GM19328 (cell line): Measurements from ENCODE around the gene STOX2.
"Not testable (repeated sequence)": the region's sequence is repeated elsewhere in the genome, so short reads cannot be mapped to it uniquely, and the experiment has no call there.

Experiments
- ATAC-seq: cut with Tn5 transposase; IDR thresholded peaks from one replicate; pipeline ENCODE4 v1.9.1; 2021; ENCODE audit warnings: mild to moderate bottlenecking, moderate library complexity; ENCODE audit not compliant: unreplicated experiment

Gene STOX2

DNA sequence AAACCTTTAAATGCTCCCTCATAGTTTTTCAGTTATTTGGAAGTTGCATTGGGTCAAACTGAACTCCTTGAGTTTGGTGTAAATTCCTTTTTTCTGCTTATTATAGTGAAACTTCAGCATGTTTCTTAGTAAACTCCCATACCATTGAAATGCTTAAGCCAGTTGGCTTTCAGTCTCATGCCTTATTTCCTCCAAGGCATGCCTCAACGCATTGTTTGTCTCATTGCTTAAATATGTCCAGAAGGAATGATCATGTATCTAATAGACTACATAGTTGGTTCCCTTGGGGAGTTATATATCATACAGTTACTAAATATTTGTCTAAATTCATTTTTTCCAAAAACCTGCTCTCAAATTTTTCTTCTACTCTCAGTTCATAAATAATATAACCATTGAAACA, 114.0 kb downstream of the STOX2 start:
- ATAC-seq, result no peak

GRCh38 chr4:184019667-184020623, 114.8 kb downstream of the STOX2 start:
- ATAC-seq, result no peak

GRCh38 chr4:184021389-184021788, 116.3 kb downstream of the STOX2 start:
- ATAC-seq, result no peak

DNA sequence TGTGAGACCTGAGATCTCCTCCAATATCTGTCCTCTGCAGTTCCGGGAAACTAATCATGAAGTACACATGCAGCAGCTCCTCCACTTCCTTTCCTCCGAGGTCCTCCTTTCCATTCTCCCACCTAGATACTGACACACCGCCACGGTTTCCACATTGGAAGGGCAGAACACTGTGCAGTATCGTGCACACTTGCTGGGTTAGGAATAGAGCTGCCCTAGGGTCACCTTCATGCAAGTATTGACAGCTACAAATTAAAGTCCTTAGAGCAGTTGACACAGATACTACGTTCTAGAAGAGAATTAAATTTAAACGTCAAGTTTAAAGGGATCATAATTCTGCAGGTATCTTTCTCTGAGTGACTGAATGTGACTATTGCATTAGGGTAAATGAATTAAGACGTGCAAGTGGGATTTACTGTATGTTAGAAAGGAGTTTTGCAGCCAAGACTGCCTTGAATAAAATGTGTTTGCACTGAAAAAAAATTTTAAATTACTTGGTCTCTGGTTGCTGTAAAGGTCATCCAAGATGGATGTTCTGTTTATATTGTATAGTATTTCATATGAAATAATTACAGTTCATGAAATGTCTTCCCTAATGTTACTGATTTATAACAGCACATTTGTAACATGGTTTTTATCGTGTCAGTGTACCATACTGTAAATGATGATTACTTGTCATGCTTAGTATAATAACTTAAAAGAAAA, 117.7 kb downstream of the STOX2 start:
- no peak for ATAC-seq

DNA sequence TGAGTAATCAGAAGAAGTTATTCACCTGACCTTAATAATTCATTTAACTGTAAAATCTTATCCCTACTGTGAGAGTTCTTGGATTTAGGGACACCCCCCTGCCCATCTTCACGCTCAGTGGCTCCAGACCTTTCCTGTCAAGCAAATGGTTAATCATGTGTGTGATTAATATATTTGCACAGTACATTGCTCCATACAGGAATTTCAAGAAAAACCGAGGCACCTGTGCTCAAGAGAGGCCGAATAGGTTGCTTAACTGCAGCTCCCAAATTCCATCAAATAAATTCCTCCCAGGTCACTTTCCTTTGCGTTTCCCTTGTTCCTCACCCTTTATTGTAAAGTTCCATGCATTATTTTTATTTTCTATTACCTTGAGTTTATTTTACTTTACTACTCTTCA, 119.5 kb downstream of the STOX2 start:
- no peak for ATAC-seq

- no peak for ATAC-seq
Measured at GRCh38 chr4:184028561-184029374, 123.7 kb downstream of the STOX2 start.

- no peak for ATAC-seq
Measured at GRCh38 chr4:184030036-184030435, 124.9 kb downstream of the STOX2 start.

GRCh38 chr4:184030764-184031163, 125.7 kb downstream of the STOX2 start:
- no peak for ATAC-seq

- ATAC-seq, result no peak
Measured at GRCh38 chr4:184032091-184032490, 127.0 kb downstream of the STOX2 start.

- no peak for ATAC-seq
Measured at GRCh38 chr4:184039963-184040383, 134.9 kb downstream of the STOX2 start.

DNA sequence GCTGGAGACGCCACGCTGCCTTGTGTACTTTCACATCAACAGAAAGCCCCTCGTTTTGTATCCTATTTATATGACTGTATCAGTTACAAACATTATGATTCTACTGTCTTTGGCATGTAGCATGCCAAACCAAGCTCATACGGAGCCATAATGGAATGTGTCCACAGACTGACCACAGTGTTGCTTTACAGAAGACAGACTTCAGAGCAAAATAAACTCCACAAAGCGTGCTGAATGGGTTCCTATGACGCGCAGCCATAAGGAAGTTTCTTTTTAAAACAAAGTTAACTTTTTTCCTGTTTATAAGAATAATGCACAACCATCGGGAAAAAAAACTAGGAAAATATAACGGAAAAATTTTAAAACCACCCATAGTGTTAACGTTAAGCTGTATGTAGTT, 136.0 kb downstream of the STOX2 start:
- ATAC-seq, result no peak

DNA sequence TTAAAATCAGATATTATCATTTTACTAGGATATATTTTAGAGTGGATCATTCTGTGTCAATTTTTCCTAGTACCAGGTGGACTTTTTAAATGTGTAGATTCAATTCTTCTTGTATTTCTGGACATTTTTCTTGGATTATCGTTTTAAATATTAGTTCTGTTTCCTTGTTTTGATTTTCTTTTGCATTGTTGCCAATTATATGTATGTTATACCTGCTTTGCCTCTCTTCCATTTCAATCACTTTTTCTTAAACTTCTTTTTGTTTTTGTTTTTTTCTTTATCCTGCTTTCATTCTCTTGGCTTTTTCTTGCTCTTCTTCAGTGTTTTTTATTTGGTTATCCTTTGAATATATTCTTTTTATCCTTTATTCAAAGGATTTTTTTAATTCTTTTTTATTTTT, 141.0 kb downstream of the STOX2 start:
- no peak for ATAC-seq

- not testable (repeated sequence) for ATAC-seq
Measured at GRCh38 chr4:184051262-184051661, 146.2 kb downstream of the STOX2 start.

DNA sequence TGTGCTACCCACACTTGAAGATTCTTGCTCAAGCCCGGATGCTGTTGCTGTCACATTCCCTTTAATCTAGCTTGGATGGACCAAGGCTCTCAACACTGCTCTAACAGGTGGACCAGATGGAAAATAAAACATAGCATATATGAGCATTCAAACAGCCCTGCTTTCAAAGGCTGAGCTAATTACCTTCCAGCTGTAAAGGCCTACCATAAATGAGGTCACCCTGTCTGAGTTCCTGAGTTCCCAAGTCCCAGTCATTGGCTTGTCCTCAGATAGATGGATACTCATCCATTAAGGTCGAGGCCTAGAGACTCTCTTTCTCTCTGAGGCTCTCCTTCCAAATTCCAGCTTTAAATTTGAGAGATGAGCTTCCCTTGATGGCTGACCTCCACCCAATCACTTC, 147.5 kb downstream of the STOX2 start:
- ATAC-seq, result no peak

GRCh38 chr4:184053434-184053833, 148.3 kb downstream of the STOX2 start:
- no peak for ATAC-seq

- no peak for ATAC-seq
Measured at GRCh38 chr4:184056877-184057276, 151.8 kb downstream of the STOX2 start.

- ATAC-seq, result no peak
Measured at GRCh38 chr4:184058026-184058425, 152.9 kb downstream of the STOX2 start.

DNA sequence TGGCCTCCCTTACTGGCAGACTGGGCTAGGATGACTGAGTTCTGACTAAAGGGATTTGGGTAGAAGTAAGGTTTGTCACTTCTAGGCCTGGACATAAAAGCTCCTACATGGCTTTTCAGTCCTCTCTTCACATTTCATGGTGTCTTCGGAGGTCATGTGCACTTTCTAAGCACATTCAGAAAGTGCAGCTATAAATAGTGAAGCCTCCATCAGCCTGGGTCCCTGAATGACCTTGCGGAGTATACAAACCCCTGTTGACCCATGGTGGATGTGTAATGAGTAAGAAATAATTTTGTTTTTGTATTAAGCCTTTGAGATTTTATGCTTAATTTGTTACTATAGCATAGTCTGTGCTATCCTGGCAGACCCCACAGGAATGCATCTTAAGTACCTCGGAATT, 154.0 kb downstream of the STOX2 start:
- no peak for ATAC-seq

GRCh38 chr4:184061582-184061981, 156.5 kb downstream of the STOX2 start:
- ATAC-seq, result no peak

- no peak for ATAC-seq
Measured at GRCh38 chr4:184062769-184063168, 157.7 kb downstream of the STOX2 start.

GRCh38 chr4:184064877-184065276, 159.8 kb downstream of the STOX2 start:
- no peak for ATAC-seq
